Gastroesophageal sphincter (tissue), 3 donors: ENCODE data around the gene RPRD2.

ENCODE experiments used
- POLR2A ChIP-seq, 2 donors: fragments of 450-650 bp; IDR thresholded peaks; one replicate each; pipeline ENCODE4 v1.6.1; 2017; ENCODE audit warnings: antibody characterized with exemption in 2 of 2, mild to moderate bottlenecking in 2 of 2, moderate library complexity in 1 of 2
- TF ChIP-seq, protein P1 (sequence below), 4 experiments: fragments of 200-600 bp in 2 of 4; fragments of 450-650 bp in 2 of 4; sonication (generic) in 1 of 4; IDR thresholded peaks; one replicate each; pipeline ENCODE4 v1.5.1; 2017 to 2019; ENCODE audit warnings: antibody characterized with exemption in 4 of 4, mild to moderate bottlenecking in 2 of 4, moderate library complexity in 2 of 4

- TF ChIP-seq, protein P1, sequence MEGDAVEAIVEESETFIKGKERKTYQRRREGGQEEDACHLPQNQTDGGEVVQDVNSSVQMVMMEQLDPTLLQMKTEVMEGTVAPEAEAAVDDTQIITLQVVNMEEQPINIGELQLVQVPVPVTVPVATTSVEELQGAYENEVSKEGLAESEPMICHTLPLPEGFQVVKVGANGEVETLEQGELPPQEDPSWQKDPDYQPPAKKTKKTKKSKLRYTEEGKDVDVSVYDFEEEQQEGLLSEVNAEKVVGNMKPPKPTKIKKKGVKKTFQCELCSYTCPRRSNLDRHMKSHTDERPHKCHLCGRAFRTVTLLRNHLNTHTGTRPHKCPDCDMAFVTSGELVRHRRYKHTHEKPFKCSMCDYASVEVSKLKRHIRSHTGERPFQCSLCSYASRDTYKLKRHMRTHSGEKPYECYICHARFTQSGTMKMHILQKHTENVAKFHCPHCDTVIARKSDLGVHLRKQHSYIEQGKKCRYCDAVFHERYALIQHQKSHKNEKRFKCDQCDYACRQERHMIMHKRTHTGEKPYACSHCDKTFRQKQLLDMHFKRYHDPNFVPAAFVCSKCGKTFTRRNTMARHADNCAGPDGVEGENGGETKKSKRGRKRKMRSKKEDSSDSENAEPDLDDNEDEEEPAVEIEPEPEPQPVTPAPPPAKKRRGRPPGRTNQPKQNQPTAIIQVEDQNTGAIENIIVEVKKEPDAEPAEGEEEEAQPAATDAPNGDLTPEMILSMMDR (IDR thresholded peaks at IDR 0.05): no peak
- no peak for TF ChIP-seq POLR2A (IDR thresholded peaks at IDR 0.05)
Measured at GRCh38 chr1:150376110-150376509, 12.2 kb downstream of the RPRD2 start.
